ENCODE measurements around the gene DNM3. TPM values are rescaled to one million over a fixed set of nuclear protein-coding genes. Genes with fewer than 3 reads are reported as not detected.
"Not testable (repeated sequence)": the region's sequence is repeated elsewhere in the genome, so short reads cannot be mapped to it uniquely, and the experiment has no call there.

Gene DNM3
- total RNA-seq, 1 experiment from 2014 or later, result 1.2 TPM

DNA sequence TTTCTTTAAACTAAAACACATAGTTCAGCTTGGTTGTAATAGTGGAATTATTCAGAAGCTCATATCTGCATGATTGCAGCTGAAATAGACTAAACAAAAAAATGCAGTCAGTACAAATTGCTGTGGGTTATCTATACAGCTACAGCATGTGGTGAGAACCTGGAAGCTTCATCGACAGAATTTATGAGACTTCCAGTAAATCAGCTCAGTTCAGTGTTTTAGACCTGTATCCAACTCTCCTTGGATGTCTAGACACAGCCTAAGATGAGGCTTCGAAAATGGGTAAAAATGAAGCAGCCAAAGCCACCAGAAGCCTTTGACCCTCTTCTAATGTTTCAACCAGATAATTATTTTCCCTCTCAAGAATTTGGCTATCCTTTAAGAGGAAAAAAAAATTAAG lies 452.1 kb downstream of the DNM3 start:
- no TSS peak for BruUV-seq (replicated peaks)
- Mint-ChIP-seq H3K36me3 (ENCODE audit: insufficient read depth, unreplicated experiment) (no peaks in the 10 kb centered on the region), H3K27ac (ENCODE audit: unreplicated experiment) (no peak overlapping the region), H3K4me3 (ENCODE audit: low read depth, unreplicated experiment) (no peak overlapping the region), H3K9me3 (ENCODE audit: low read depth, unreplicated experiment) (no peaks in the 10 kb centered on the region), H3K4me1 (ENCODE audit: low read depth, unreplicated experiment) (no peaks in the 10 kb centered on the region), H3K27me3 (ENCODE audit: unreplicated experiment) (no peaks in the 10 kb centered on the region)
- DNase-seq, result no peak
- CTCF ChIA-PET, result interaction anchor here (0.6 kb wide), 1 partner anchor 10 kb away, joined by 3 read pairs; no protein-coding TSS in a partner anchor
- intact Hi-C loops (cut with micrococcal nuclease; ENCODE audit: unreplicated experiment), result no loop called here
- TF ChIP-seq, protein P1, sequence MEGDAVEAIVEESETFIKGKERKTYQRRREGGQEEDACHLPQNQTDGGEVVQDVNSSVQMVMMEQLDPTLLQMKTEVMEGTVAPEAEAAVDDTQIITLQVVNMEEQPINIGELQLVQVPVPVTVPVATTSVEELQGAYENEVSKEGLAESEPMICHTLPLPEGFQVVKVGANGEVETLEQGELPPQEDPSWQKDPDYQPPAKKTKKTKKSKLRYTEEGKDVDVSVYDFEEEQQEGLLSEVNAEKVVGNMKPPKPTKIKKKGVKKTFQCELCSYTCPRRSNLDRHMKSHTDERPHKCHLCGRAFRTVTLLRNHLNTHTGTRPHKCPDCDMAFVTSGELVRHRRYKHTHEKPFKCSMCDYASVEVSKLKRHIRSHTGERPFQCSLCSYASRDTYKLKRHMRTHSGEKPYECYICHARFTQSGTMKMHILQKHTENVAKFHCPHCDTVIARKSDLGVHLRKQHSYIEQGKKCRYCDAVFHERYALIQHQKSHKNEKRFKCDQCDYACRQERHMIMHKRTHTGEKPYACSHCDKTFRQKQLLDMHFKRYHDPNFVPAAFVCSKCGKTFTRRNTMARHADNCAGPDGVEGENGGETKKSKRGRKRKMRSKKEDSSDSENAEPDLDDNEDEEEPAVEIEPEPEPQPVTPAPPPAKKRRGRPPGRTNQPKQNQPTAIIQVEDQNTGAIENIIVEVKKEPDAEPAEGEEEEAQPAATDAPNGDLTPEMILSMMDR (IDR thresholded peaks at IDR 0.05; ENCODE audit: unreplicated experiment), result no peak

DNA sequence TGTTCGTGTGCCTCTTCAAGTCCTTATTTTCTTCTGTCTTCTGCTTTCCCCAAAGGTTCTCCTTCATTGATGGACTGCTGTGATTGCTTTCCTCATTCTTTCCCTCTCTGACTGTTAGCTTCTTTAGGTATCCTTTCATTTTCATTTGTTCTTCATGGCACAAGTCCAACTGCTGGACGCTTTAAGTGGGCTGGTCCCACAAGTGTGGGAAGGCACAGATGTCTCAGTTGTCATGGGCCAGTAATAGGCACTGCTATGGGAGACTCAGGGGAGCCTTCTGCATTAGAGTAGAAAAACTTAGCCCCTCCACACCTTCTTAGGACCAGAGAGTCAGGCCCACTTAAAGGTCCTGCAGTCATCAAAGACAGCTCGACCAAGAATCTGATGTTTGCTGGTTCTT lies 456.8 kb downstream of the DNM3 start:
- peaks cover 4% of the 10 kb centered on the region for H3K9me3 Mint-ChIP-seq (ENCODE audit: low read depth, unreplicated experiment)
- CTCF ChIA-PET, result no interaction called here
- intact Hi-C loops (cut with micrococcal nuclease; ENCODE audit: unreplicated experiment), result no loop called here
- no peak for DNase-seq
- TF ChIP-seq, protein P1 (IDR thresholded peaks at IDR 0.05; ENCODE audit: unreplicated experiment), result no peak
- H3K27ac Mint-ChIP-seq (ENCODE audit: unreplicated experiment), result no peak overlapping the region
- H3K36me3 Mint-ChIP-seq (ENCODE audit: insufficient read depth, unreplicated experiment), result no peaks in the 10 kb centered on the region
- H3K4me1 Mint-ChIP-seq (ENCODE audit: low read depth, unreplicated experiment), result no peaks in the 10 kb centered on the region
- H3K27me3 Mint-ChIP-seq (ENCODE audit: unreplicated experiment), result no peaks in the 10 kb centered on the region
- H3K4me3 Mint-ChIP-seq (ENCODE audit: low read depth, unreplicated experiment), result no peak overlapping the region
- BruUV-seq (replicated peaks), result no TSS peak

DNA sequence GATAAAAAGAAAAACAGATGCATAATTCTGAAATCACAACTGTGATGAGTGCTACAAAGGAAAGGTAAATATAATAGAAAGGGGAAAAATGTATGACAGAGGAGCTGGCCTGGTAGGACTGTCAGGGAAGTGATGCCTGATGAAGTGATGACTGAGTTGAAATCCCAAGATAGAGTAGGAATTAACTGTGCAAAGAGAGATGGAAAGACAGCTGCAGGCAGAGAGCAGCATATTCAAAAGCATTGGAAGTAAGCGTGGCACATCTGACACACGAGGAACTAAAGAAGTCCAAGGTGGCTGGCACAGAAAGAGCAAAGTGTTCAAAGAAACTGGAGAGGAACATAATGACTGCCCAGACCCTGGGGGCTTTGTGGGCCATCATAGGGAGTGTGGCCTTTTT lies 457.6 kb downstream of the DNM3 start:
- intact Hi-C loops (cut with micrococcal nuclease; ENCODE audit: unreplicated experiment), result no loop called here
- no peak for DNase-seq
- no TSS peak for BruUV-seq (replicated peaks)
- Mint-ChIP-seq H3K4me1 (ENCODE audit: low read depth, unreplicated experiment) (no peaks in the 10 kb centered on the region), H3K27me3 (ENCODE audit: unreplicated experiment) (no peaks in the 10 kb centered on the region), H3K27ac (ENCODE audit: unreplicated experiment) (no peak overlapping the region), H3K9me3 (ENCODE audit: low read depth, unreplicated experiment) (peaks cover 7% of the 10 kb centered on the region), H3K36me3 (ENCODE audit: insufficient read depth, unreplicated experiment) (no peaks in the 10 kb centered on the region), H3K4me3 (ENCODE audit: low read depth, unreplicated experiment) (no peak overlapping the region)
- TF ChIP-seq, protein P1 (IDR thresholded peaks at IDR 0.05; ENCODE audit: unreplicated experiment), result no peak
- CTCF ChIA-PET, result no interaction called here

DNA sequence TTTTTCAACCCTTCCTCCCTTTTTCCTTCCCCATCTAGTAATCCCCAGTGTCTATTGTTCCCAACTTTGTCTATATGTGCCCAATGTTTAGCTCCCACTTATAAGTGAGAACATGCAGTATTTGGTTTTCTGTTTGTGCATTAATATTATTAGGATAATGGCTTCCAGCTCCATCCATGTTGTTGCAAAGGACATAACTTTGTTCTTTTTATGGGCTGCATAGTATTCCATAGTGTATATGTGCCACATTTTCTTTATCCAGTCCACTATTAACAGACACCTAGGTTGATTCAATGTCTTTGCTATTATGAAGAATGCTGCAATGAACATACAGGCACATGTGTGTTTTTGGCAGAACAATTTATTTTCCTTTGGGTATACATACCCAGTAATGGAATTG lies 458.2 kb downstream of the DNM3 start:
- H3K9me3 Mint-ChIP-seq (ENCODE audit: low read depth, unreplicated experiment), result peaks cover 7% of the 10 kb centered on the region
- no peak overlapping the region for H3K27ac Mint-ChIP-seq (ENCODE audit: unreplicated experiment)
- no peaks in the 10 kb centered on the region for H3K36me3 Mint-ChIP-seq (ENCODE audit: insufficient read depth, unreplicated experiment)
- H3K27me3 Mint-ChIP-seq (ENCODE audit: unreplicated experiment), result no peaks in the 10 kb centered on the region
- no peak for DNase-seq
- CTCF ChIA-PET, result no interaction called here
- BruUV-seq (replicated peaks), result no TSS peak
- no peak overlapping the region for H3K4me3 Mint-ChIP-seq (ENCODE audit: low read depth, unreplicated experiment)
- intact Hi-C loops (cut with micrococcal nuclease; ENCODE audit: unreplicated experiment), result no loop called here
- TF ChIP-seq, protein P1 (IDR thresholded peaks at IDR 0.05; ENCODE audit: unreplicated experiment), result no peak
- no peaks in the 10 kb centered on the region for H3K4me1 Mint-ChIP-seq (ENCODE audit: low read depth, unreplicated experiment)

DNA sequence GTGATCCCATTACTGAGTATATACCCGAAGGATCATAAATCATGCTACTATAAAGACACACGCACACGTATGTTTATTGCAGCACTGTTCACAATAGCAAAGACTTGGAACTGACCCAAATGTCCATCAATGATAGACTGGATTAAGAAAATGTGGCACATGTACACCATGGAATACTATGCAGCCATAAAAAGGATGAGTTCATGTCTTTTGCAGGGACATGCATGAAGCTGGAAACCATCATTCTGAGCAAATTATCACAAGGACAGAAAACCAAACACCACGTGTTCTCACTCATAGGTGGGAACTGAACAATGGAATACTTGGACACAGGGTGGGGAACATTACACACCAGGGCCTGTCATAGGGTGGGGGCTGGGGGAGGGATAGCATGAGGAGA lies 466.2 kb downstream of the DNM3 start:
- H3K4me1 Mint-ChIP-seq (ENCODE audit: low read depth, unreplicated experiment); H3K36me3 Mint-ChIP-seq (ENCODE audit: insufficient read depth, unreplicated experiment); intact Hi-C loops (cut with micrococcal nuclease; ENCODE audit: unreplicated experiment); BruUV-seq (replicated peaks); H3K27ac Mint-ChIP-seq (ENCODE audit: unreplicated experiment); DNase-seq; H3K27me3 Mint-ChIP-seq (ENCODE audit: unreplicated experiment); H3K4me3 Mint-ChIP-seq (ENCODE audit: low read depth, unreplicated experiment); CTCF ChIA-PET: not testable (repeated sequence)
- peaks cover 10% of the 10 kb centered on the region for H3K9me3 Mint-ChIP-seq (ENCODE audit: low read depth, unreplicated experiment)
